GM18951 (cell line): Measurements from ENCODE around the gene TMEM214.

Experiments used
- POLR2A ChIP-seq: IDR thresholded peaks from 4 replicates; pipeline ENCODE4 v1.6.1; 2011; ENCODE audit warnings: mild to moderate bottlenecking; ENCODE audit not compliant: insufficient read length, insufficient read depth; ENCODE audit errors: extremely low read depth
- in situ Hi-C: fragments of 300-500 bp; cut with MboI; formaldehyde crosslinking; loops from one replicate; pipeline ENCODE4 v1.12.0; 2022; ENCODE audit warnings: low sequenced_read_pairs, mixed read lengths, inconsistent platforms; ENCODE audit not compliant: unreplicated experiment

TMEM214 gene

DNA sequence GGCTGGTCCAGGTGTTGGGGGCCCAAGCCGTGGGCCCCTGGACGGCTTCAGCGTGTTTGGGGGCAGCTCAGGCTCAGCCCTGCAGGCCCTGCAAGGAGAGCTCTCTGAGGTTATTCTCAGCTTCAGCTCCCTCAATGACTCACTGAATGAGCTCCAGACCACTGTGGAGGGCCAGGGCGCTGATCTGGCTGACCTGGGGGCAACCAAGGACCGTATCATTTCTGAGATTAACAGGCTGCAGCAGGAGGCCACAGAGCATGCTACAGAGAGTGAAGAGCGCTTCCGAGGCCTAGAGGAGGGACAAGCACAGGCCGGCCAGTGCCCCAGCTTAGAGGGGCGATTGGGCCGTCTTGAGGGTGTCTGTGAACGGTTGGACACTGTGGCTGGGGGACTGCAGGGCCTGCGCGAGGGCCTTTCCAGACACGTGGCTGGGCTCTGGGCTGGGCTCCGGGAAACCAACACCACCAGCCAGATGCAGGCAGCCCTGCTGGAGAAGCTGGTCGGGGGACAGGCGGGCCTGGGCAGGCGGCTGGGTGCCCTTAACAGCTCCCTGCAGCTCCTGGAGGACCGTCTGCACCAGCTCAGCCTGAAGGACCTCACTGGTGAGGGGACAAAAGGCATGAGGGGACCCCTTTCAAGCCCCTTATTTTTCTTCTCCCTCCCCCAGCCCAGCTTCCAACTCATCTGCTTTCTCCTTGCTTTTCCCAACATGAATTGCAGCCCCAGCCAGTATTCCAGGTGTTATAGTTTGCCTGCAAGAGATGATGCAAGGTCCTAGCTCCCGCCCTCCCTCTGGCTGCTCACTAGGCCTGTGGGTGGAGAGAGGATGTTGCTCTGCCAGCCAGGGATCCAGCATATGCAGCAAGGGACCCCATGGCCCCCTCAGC, 50.9 kb downstream of the TMEM214 start:
- no peak for TF ChIP-seq POLR2A
- in situ Hi-C loops, result no loop called here

DNA sequence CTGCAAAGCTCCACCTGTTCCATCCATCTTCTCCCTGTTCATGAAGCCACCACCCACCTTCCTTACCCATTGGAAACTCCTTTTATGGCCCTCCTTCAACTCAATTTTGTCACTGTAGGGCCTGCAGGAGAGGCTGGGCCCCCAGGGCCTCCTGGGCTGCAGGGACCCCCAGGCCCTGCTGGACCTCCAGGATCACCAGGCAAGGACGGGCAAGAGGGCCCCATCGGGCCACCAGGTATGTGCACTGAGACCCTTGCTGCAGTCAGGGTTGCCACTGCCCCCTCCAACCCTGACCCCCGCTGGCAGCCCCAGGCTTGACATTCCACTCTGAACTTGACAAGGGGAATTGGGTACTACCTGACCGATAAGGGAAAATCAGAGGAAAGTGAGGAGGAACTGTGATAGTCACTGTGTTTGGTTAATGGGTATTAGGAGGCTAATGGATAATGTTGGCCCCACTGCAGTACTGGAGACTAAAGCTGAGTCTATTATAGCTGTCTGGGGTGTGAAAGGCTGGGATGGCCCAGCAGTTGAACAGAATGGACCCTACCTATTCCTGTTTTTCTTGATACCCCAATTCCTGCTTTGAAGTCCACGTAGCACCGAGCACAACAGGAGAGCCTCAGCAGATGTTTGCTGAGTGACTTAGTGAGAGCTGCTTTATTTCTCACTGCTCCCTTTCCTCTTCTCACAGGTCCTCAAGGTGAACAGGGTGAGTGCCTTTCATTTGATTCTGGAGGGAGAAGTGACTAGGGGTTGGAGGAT, 51.7 kb downstream of the TMEM214 start:
- in situ Hi-C loops, result no loop called here
- TF ChIP-seq POLR2A, result no peak

DNA sequence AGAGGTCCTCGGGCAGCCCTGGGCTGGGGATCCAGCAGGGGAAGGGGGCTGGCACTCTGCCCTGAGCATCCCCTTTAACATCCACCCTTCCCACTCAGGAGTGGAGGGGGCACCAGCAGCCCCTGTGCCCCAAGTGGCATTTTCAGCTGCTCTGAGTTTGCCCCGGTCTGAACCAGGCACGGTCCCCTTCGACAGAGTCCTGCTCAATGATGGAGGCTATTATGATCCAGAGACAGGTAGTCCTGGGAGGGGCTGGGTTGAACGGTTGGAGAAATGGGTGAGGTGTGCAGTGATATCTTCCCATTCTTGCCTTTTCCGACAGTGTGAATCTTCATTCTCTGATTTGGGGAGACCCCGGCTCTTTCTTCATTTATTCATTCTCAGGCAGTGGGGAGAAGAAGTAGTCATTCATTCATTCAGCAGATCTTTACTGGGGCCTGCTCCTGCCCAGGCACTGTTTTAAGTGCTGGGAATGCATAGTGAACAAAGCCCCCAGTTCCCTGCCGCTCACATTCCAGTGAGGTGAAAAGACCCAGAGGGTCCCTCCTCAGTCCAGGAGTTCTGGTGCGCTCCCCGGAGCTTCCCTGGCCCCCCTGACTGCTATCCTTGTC, 52.4 kb downstream of the TMEM214 start:
- in situ Hi-C loops, result no loop called here
- no peak for TF ChIP-seq POLR2A

DNA sequence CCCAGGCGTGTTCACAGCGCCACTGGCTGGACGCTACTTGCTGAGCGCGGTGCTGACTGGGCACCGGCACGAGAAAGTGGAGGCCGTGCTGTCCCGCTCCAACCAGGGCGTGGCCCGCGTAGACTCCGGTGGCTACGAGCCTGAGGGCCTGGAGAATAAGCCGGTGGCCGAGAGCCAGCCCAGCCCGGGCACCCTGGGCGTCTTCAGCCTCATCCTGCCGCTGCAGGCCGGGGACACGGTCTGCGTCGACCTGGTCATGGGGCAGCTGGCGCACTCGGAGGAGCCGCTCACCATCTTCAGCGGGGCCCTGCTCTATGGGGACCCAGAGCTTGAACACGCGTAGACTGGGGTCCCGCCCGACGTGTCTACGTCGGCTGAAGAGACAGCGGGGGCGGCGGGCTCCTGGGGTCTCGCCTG, 52.9 kb downstream of the TMEM214 start:
- no peak for TF ChIP-seq POLR2A
- in situ Hi-C loops, result no loop called here

DNA sequence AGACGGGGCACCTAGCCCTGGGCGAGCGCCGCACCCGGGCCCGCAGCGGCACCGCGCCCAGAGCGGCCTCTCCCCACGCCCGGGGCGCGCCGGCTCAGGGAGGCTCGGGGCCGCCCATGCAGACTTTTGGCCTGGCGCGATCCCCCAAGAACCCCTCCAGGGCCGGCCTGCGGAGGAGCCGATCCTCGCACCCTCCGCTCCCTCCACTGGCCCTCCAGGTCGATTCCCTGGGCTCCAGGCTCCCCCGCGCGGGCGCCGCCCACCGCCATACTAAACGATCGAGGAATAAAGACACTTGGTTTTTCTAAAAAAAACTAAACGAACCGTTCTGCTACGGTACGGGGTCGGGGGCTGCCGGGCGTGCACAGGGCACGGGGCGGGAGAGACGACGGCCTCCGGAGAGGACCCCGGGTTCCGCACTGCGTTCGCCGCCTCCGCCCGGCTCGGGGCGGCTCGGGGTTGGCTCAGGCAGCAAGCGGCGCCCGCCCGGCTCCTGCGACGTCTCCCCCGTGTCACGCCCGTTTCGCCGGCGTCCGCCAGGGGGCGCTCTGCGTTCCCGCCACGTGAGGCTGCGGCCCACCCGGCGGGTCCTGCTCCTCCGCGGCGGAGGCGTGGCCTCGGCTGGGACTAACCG, 53.4 kb downstream of the TMEM214 start:
- peak; percentile 73 for TF ChIP-seq POLR2A
- in situ Hi-C loops, result no loop called here

DNA sequence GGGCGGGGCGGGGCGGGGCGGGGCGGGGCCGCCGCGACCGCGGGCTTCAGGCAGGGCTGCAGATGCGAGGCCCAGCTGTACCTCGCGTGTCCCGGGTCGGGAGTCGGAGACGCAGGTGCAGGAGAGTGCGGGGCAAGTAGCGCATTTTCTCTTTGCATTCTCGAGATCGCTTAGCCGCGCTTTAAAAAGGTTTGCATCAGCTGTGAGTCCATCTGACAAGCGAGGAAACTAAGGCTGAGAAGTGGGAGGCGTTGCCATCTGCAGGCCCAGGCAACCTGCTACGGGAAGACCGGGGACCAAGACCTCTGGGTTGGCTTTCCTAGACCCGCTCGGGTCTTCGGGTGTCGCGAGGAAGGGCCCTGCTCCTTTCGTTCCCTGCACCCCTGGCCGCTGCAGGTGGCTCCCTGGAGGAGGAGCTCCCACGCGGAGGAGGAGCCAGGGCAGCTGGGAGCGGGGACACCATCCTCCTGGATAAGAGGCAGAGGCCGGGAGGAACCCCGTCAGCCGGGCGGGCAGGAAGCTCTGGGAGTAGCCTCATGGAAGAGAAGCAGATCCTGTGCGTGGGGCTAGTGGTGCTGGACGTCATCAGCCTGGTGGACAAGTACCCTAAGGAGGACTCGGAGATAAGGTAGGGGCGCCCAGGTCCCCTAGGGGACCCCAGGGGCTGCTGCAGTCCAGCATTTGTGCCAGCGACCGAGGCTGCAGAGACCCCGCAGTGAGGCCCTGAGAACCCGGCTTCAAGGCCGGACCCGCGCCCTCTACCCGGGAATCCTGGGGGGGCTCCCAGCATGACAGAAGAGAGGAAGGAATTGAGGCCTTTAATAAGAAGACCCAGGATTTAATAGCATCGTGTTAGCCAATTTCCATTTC, 54.2 kb downstream of the TMEM214 start, which contains the start of gene KHK:
KHK (plus strand) TSS at position 49 of the 870 bp plus-strand sequence; CDS start at position 537, 488 bp downstream.
- peak; percentile 61 for TF ChIP-seq POLR2A
- in situ Hi-C loops, result no loop called here

DNA sequence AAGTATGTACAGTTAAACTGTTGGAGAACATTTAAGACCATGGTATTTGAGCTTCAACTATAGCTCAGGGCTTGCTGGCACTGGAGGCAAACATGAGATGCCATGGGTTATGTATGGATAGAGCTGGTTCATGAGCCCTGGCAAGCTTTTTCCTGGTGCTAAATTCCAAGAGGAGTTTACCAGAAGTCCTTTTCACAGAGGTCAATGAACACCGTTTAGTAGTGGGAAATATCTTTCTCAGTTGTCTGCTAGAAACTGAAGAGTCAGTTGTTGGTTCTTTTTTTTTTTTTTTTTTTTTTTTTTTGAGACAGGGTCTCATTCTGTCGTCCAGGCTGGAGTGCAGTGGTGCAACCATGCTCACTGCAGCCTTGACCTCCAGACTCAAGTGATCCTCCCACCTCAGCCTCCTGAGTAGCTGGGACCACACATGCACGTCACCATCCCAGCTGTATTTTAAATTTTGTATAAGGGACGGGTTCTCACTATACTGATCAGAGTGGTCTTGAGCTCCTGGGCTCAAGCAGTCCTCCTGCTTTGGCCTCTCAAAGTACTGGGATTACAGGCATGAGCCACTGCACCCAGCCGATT, 55.2 kb downstream of the TMEM214 start:
- no peak for TF ChIP-seq POLR2A
- in situ Hi-C loops, result no loop called here

DNA sequence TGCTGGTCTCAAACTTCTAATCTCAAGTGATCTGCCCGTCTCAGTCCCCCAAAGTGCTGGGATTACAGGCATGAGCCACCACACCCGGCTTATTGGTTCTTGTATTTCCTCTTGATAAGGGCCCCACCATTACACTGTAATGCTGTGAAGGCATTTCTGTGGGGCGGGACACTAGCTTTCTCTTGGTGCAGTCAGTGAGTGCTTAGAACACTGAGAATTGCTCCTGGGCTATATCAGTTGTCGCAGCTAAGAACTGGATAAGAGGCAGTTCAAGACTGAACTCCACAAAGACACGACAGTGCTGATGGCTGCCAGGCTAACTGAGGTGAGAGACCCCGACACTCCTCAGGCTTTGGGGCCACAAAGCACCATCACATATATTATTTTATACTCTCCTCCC, 55.9 kb downstream of the TMEM214 start:
- in situ Hi-C loops, result no loop called here
- TF ChIP-seq POLR2A, result no peak

DNA sequence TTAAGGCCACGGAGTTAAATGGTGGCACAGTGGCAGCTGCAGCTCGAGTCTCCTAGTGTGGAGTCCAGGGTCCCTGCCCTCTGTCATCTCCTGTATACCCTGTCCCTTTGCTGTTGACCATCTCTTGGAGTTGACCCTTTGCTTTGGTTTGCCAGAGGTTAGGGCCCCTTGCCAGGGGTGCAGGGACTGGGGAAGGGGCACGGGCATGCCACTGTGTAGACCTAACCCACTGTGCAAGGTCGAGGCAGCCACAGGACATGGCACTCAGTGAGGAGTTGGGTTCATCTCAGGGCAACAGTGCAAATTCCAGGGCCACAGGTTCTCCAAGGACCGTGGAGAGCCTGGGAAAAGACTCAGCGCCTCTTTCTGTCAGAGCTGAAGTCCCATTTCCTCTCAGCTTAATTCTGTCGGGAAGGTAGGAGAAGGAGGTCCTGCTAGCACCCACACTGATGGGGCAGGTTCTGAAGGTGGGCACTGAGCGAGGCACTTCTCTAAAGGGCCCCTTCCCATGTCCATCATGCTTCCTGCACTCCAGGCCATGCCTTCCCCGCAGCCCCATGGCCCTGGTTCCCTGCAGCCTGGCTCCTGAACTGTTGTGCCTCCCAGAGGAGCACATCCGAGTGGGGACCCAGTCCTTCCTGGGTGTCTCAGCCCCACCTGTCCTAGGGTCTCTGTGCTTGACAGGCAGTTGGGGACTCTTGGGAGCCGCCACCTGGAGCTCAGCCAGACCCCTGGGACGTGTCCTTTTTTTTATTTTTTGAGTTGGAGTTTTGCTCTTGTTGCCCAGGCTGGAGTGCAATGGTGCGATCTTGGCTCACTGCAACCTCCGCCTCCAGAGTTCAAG, 56.6 kb downstream of the TMEM214 start:
- in situ Hi-C loops, result no loop called here
- no peak for TF ChIP-seq POLR2A
